ENCODE results near the gene NET1.

The NET1 gene

GRCh38 chr10:5482016-5482415 lies 69.7 kb downstream of the NET1 start:
- DNase-seq (ENCODE audit: low read depth) = no peak

- peak; percentile 14 for DNase-seq (ENCODE audit: low read depth)
Observed at GRCh38 chr10:5484205-5484604, 71.8 kb downstream of the NET1 start.

- DNase-seq (ENCODE audit: low read depth) = no peak
Observed at GRCh38 chr10:5485290-5485689, 72.9 kb downstream of the NET1 start.

GRCh38 chr10:5485948-5486852 lies 73.8 kb downstream of the NET1 start:
- DNase-seq (ENCODE audit: low read depth) = no peak

- no peak for DNase-seq (ENCODE audit: low read depth)
Observed at GRCh38 chr10:5486853-5487235, 74.5 kb downstream of the NET1 start.

GRCh38 chr10:5488272-5489161 lies 76.2 kb downstream of the NET1 start:
- no peak for DNase-seq (ENCODE audit: low read depth)

- no peak for DNase-seq (ENCODE audit: low read depth)
Observed at GRCh38 chr10:5490032-5490431, 77.7 kb downstream of the NET1 start.

GRCh38 chr10:5490698-5491464 lies 78.5 kb downstream of the NET1 start:
- DNase-seq (ENCODE audit: low read depth) = no peak

GRCh38 chr10:5491477-5491876 lies 79.1 kb downstream of the NET1 start:
- DNase-seq (ENCODE audit: low read depth) = no peak

GRCh38 chr10:5492322-5492855 lies 80.0 kb downstream of the NET1 start:
- DNase-seq (ENCODE audit: low read depth) = no peak

GRCh38 chr10:5492929-5493576 lies 80.7 kb downstream of the NET1 start:
- DNase-seq (ENCODE audit: low read depth) = no peak

- DNase-seq (ENCODE audit: low read depth) = no peak
Observed at GRCh38 chr10:5493691-5494090, 81.3 kb downstream of the NET1 start.

GRCh38 chr10:5494611-5495010 lies 82.3 kb downstream of the NET1 start:
- no peak for DNase-seq (ENCODE audit: low read depth)

- DNase-seq (ENCODE audit: low read depth) = no peak
Observed at GRCh38 chr10:5496261-5497250, 84.2 kb downstream of the NET1 start.

GRCh38 chr10:5497289-5497688 lies 84.9 kb downstream of the NET1 start:
- no peak for DNase-seq (ENCODE audit: low read depth)

- no peak for DNase-seq (ENCODE audit: low read depth)
Observed at GRCh38 chr10:5497948-5498730, 85.8 kb downstream of the NET1 start.

GRCh38 chr10:5498791-5499492 lies 86.6 kb downstream of the NET1 start:
- DNase-seq (ENCODE audit: low read depth) = no peak

GRCh38 chr10:5499493-5500140 lies 87.3 kb downstream of the NET1 start, which contains the start of gene CALML5:
Gene CALML5 (minus strand): TSS chr10:5499570. CDS start chr10:5499438, 132 bp downstream.
- no peak for DNase-seq (ENCODE audit: low read depth)

Data from fibroblast of gingiva (primary cell).